ENCODE results near the gene PRPF19. TPM values are rescaled to one million over a fixed set of nuclear protein-coding genes. Genes with fewer than 3 reads are reported as not detected.
A peak's percentile ranks its signal among the peaks of the same experiment; 100 is the strongest.

PRPF19 gene
- total RNA-seq, 1 donor: 53.1 TPM

DNA sequence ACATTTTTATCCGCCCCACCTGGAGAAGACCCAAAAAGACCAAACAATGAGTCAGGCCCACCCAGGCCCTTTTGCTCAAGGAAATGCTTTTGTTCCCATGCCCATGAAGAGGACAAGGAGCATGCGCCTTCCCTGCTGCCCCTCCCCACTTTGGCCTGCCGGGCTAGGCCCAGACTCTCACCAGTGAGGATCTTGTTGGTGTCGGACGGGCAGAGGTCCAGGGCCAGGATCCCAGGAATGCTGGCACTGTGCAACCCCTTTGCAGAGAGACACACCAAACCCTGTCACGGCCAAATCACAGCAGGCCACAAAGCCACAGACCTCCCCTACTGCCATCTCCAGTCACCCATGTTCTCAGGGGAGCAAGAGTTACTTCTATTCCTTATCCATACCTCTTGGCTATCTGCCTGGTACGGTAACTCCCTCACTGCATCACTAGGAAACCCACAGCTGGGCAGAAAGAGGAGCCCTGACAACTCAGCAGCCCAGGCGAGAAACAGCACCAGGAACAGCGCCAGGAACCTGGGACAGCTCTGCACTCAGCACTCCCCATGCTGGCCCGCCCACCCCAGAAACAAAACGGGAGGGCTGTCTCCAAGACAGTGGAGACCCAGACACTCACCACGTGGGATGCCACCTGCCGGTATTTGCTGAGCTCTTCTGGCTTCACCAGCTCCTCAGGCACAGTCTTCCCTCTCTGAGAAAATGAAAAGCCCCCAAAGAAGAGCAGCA lies 5.5 kb downstream of the PRPF19 start:
- DNase-seq (ENCODE audit: low read depth): no peak
- H3K4me3 ChIP-seq (ENCODE audit: low read depth, low read length): no peak overlapping the region
- TF ChIP-seq, protein P1, sequence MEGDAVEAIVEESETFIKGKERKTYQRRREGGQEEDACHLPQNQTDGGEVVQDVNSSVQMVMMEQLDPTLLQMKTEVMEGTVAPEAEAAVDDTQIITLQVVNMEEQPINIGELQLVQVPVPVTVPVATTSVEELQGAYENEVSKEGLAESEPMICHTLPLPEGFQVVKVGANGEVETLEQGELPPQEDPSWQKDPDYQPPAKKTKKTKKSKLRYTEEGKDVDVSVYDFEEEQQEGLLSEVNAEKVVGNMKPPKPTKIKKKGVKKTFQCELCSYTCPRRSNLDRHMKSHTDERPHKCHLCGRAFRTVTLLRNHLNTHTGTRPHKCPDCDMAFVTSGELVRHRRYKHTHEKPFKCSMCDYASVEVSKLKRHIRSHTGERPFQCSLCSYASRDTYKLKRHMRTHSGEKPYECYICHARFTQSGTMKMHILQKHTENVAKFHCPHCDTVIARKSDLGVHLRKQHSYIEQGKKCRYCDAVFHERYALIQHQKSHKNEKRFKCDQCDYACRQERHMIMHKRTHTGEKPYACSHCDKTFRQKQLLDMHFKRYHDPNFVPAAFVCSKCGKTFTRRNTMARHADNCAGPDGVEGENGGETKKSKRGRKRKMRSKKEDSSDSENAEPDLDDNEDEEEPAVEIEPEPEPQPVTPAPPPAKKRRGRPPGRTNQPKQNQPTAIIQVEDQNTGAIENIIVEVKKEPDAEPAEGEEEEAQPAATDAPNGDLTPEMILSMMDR (IDR thresholded peaks at IDR 0.05; ENCODE audit: insufficient read depth, low read length): no peak

DNA sequence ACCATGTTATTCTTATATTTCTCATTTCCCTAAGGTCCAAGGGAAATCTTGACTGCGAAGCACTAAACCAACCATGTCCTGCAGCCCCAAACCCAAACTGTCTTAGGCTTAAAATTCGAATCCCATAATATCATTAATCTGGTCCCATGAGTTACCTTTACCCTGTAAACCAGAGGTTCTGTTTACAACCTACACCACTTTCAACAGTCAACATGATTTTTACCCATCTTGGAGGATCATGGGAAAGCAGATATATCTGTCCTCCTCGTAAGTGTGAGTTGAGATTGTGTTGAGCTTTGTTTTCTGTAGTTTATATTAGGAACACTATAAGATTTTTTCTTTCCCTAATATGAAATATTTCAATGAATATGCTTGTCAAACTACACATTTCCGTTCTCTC lies 6.4 kb downstream of the PRPF19 start:
- DNase-seq (ENCODE audit: low read depth): no peak
- TF ChIP-seq, protein P1 (IDR thresholded peaks at IDR 0.05; ENCODE audit: insufficient read depth, low read length): no peak
- H3K4me3 ChIP-seq (ENCODE audit: low read depth, low read length): no peak overlapping the region

DNA sequence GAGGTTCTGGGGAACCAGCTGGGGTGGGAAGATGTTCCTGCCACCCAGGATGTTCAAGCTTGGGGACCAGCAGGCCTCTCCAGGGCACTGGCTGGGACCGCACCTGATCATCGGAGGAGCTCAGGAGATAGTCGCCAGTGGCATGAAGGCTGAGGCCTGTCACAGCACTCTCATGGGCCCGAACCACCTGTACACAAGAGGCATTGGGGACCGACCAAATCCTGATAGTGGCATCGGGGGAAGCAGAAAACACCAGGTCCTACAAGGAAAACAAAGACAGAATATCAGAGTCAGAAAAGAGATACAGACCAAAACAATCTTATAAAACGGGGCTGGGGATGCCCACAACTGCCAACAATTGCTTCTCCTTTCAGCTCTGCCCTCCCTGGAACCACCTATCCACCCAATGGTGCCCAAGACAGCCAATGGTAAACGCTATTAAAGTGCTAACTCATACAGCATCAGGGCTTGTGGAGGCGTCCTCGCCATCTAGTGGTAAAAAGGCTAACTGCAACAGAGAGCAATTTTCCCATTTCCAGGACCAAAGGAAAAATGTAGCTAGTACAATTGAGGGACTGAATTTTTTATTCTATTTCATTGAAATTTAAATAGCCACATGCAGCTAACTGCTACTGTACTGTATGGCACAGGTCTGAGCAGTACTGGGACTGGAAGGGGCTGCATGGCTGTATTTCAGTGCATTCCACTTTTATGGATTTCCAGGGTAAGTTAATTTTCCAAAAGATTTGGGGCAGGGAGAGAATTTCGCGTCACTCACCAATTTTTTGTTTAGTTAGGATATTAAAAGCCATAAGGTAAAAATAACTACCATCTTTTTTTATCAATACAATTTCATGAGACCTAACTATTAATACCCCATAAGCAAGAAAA lies 7.1 kb downstream of the PRPF19 start:
- peak; percentile 79 for DNase-seq (ENCODE audit: low read depth)
- no peak overlapping the region for H3K4me3 ChIP-seq (ENCODE audit: low read depth, low read length)
- TF ChIP-seq, protein P1 (IDR thresholded peaks at IDR 0.05; ENCODE audit: insufficient read depth, low read length): peak; percentile 97

DNA sequence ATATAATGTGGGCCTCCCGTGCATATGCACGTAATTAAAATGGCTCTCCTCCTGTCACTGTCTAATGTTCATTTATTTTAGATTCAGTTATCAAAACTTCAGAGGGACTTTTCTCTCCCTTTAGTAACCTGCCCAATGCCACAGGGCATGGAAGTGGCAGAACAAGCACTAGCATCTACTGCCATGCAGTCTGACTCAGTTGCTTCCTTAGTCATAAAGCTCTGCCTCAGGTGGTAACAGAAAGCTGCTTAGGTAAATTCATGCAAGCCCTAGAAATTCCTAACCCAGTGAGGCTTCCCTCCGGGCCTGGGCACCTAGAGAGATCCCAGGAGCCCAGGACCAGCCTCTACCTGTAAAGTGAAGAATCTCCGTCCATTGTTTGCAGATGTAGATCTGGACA lies 8.9 kb downstream of the PRPF19 start:
- no peak for DNase-seq (ENCODE audit: low read depth)
- TF ChIP-seq, protein P1 (IDR thresholded peaks at IDR 0.05; ENCODE audit: insufficient read depth, low read length): no peak
- no peak overlapping the region for H3K4me3 ChIP-seq (ENCODE audit: low read depth, low read length)

DNA sequence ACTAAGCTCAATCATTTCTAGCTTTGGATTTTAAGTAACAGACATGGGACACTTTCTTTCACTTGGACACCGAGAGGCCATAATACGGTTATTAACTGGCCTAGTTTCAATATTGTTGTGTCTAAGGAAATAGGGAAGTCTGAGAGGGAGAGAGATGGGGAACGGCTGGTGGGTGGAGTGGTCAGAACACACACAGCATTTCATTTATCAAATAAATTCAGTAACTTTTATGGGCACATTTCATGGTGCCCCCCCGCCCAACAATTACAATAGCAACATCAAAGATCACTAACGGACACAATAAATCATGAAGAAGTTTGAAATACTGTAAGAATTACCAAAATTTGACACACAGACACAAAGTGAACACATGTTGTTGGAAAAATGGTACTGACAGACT lies 10.7 kb downstream of the PRPF19 start:
- TF ChIP-seq, protein P1 (IDR thresholded peaks at IDR 0.05; ENCODE audit: insufficient read depth, low read length): no peak
- no peak for DNase-seq (ENCODE audit: low read depth)
- no peak overlapping the region for H3K4me3 ChIP-seq (ENCODE audit: low read depth, low read length)

DNA sequence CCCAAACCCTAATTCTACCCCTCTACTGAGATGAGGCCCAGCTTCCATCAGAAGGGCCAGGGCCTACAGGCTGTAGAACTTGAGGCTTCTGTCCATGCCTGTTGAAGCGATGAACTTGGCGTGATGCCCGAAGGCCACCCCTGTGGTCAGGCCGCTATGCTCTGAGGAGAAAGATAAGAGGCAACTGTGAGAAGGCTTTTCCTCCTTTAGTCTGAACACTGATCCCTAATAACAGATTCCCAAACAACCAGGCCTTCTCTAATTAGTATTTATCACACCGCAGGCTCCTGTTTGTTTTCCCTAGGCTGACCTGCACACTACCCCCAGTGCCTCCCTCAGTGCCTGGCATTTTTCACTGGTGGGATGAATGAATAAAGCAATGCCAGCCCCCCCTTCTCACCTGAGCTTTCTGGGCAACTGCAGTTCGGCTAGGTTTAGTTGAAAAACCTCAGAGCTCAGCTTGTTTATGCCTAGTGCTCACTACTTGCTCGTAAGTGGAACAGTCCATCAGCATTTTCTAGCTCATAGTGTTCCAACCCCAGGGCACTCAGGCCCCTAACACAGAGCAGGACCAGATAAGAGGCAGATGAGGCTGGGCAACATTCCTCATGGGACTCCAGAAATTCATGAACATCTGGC lies 15.2 kb downstream of the PRPF19 start:
- TF ChIP-seq, protein P1 (IDR thresholded peaks at IDR 0.05; ENCODE audit: insufficient read depth, low read length): no peak
- no peak overlapping the region for H3K4me3 ChIP-seq (ENCODE audit: low read depth, low read length)
- no peak for DNase-seq (ENCODE audit: low read depth)
